HCT116 (cell line): ENCODE results near the gene HDGFL3. TPM values are rescaled to one million over a fixed set of nuclear protein-coding genes. Genes with fewer than 3 reads are reported as not detected.

Source experiments
- ATAC-seq: fragments of 200-7000 bp; cut with Tn5 transposase; 2 replicates; pipeline ENCODE4 v1.9.1; 2020; ENCODE audit warnings: mild to moderate bottlenecking, moderate library complexity
- BruUV-seq: library from RNA; stranded (reverse); fragments of 400-500 nt; replicated peaks from 2 replicates; lab custom pipeline; 2021; lab: Mats Ljungman, UMichigan
- CTCF ChIA-PET: fragments of 300-600 bp; sonication (Branson Sonifier 250); formaldehyde crosslinking; loops from one replicate; lab custom pipeline; 2021; ENCODE audit warnings: antibody characterized with exemption; lab: Charles Lee
- POLR2A ChIA-PET: fragments of 300-600, 350-600 bp; sonication (Branson Sonifier 250); formaldehyde crosslinking; loops from one replicate; lab custom pipeline; 2021; ENCODE audit warnings: antibody characterized with exemption; lab: Charles Lee
- RAD21 ChIA-PET, 2 experiments: fragments of 300-600 bp; sonication (Branson Sonifier 250); formaldehyde crosslinking; loops; one replicate each; lab custom pipeline; 2023; ENCODE audit warnings: low total read pairs in 2 of 2; ENCODE audit not compliant: uncharacterized antibody in 2 of 2, unreplicated experiment in 2 of 2, low non-redundant PET in 1 of 2; lab: Charles Lee
- DNase-seq: peaks from one replicate; pipeline ENCODE4 v3.0.0-alpha.2; 2010; ENCODE audit warnings: low read depth, low spot score
- H2AFZ ChIP-seq: fragments of 200-600 bp; shearing (Covaris generic), sonication (generic); 2 replicates; pipeline ENCODE4 v1.6.1; 2017; ENCODE audit warnings: low read depth, mixed run types, mixed read lengths, antibody characterized with exemption, low read length; ENCODE audit not compliant: poor library complexity, severe bottlenecking
- H3K27ac ChIP-seq: 2 replicates; pipeline ENCODE4 v1.5.1; 2012; ENCODE audit warnings: low read depth, low read length
- H3K27me3 ChIP-seq: fragments of 200-600 bp; sonication (generic); 2 replicates; pipeline ENCODE4 v1.6.1; 2016; ENCODE audit warnings: mixed run types, low read length, mixed read lengths; ENCODE audit not compliant: insufficient read depth
- H3K36me3 ChIP-seq, 2 experiments: fragments of 200-500 bp in 1 of 2; fragments of 200-600 bp in 1 of 2; sonication (Bioruptor generic) in 1 of 2; sonication (generic) in 1 of 2; 2 replicates each; pipeline versions ENCODE4 v1.5.1 to v1.6.1; 2014 to 2016; ENCODE audit warnings: low read length in 2 of 2, inconsistent platforms in 1 of 2, mixed read lengths in 1 of 2, mixed run types in 1 of 2; ENCODE audit not compliant: insufficient read depth in 2 of 2, control insufficient read depth in 1 of 2
- H3K4me1 ChIP-seq, 2 experiments: fragments of 200-600 bp in 1 of 2; sonication (generic) in 1 of 2; 2 replicates each; pipeline versions ENCODE4 v1.5.1 to v1.6.1; 2012 to 2017; ENCODE audit warnings: low read length in 2 of 2, inconsistent platforms in 1 of 2, mild to moderate bottlenecking in 1 of 2, mixed read lengths in 1 of 2, mixed run types in 1 of 2, moderate library complexity in 1 of 2; ENCODE audit not compliant: insufficient read depth in 2 of 2, control insufficient read depth in 1 of 2
- H3K4me2 ChIP-seq: fragments of 200-600 bp; sonication (generic); 2 replicates; pipeline ENCODE4 v1.6.1; 2017; ENCODE audit warnings: mixed run types, low read length, mixed read lengths
- H3K4me3 ChIP-seq, 2 experiments: fragments of 200-600 bp in 1 of 2; sonication (generic) in 1 of 2; replicated peaks in 1 of 2; 2 replicates each; pipeline ENCODE4 v1.5.1; 2011 to 2016; ENCODE audit warnings: low read length in 2 of 2, control low read depth in 1 of 2, low read depth in 1 of 2, mild to moderate bottlenecking in 1 of 2, mixed read lengths in 1 of 2, mixed run types in 1 of 2
- H3K79me2 ChIP-seq: fragments of 200-600 bp; sonication (generic); 2 replicates; pipeline ENCODE4 v1.6.1; 2017; ENCODE audit warnings: mild to moderate bottlenecking, mixed run types, low read length, moderate library complexity, mixed read lengths; ENCODE audit not compliant: insufficient read depth
- H3K9ac ChIP-seq: fragments of 200-600 bp; sonication (generic); 2 replicates; pipeline ENCODE4 v1.6.1; 2016; ENCODE audit warnings: low read length, mixed read lengths
- H3K9me2 ChIP-seq: fragments of 200-600 bp; sonication (generic), shearing (Covaris generic); 2 replicates; pipeline ENCODE4 v1.6.1; 2017; ENCODE audit warnings: mixed run types, mild to moderate bottlenecking, moderate library complexity; ENCODE audit not compliant: insufficient read depth
- H3K9me3 ChIP-seq, 2 experiments: fragments of 200-500 bp in 1 of 2; fragments of 200-600 bp in 1 of 2; sonication (Bioruptor generic) in 1 of 2; sonication (generic) in 1 of 2; 2 replicates each; pipeline ENCODE4 v1.6.1; 2014 to 2017; ENCODE audit warnings: low read length in 2 of 2, mixed read lengths in 2 of 2, inconsistent platforms in 1 of 2, low read depth in 1 of 2, mild to moderate bottlenecking in 1 of 2, mixed run types in 1 of 2, moderate library complexity in 1 of 2; ENCODE audit not compliant: control insufficient read depth in 1 of 2, insufficient read depth in 1 of 2
- H4K20me1 ChIP-seq: fragments of 200-600 bp; sonication (generic), shearing (Covaris generic); 2 replicates; pipeline ENCODE4 v1.6.1; 2017; ENCODE audit warnings: mixed run types, mild to moderate bottlenecking, moderate library complexity; ENCODE audit not compliant: insufficient read depth
- CTCF ChIP-seq, 3 experiments: fragments of 200-600 bp in 1 of 3; sonication (generic) in 1 of 3; IDR thresholded peaks in 2 of 3; conservative IDR thresholded peaks in 1 of 3; 2 replicates each; pipeline ENCODE4 v1.5.1; 2012 to 2017; ENCODE audit warnings: low read depth in 2 of 3, low read length in 2 of 3, antibody characterized with exemption in 1 of 3, borderline replicate concordance in 1 of 3, control low read depth in 1 of 3, mild to moderate bottlenecking in 1 of 3, mixed read lengths in 1 of 3, mixed run types in 1 of 3, moderate library complexity in 1 of 3; ENCODE audit not compliant: insufficient read depth in 1 of 3
- EZH2 ChIP-seq: fragments of 200-600 bp; sonication (generic); IDR thresholded peaks from 2 replicates; pipeline ENCODE4 v1.6.1; 2017; ENCODE audit warnings: antibody characterized with exemption, mixed run types
- FOSL1 ChIP-seq: IDR thresholded peaks from 2 replicates; pipeline ENCODE4 v1.6.1; 2012; ENCODE audit warnings: low read depth
- MAX ChIP-seq: IDR thresholded peaks from 2 replicates; pipeline ENCODE4 v1.6.1; 2012
- POLR2A ChIP-seq: IDR thresholded peaks from 2 replicates; pipeline ENCODE4 v1.7.0; 2011; ENCODE audit warnings: borderline replicate concordance; ENCODE audit not compliant: insufficient read depth, insufficient read length; ENCODE audit errors: extremely low read depth
- RAD21 ChIP-seq: IDR thresholded peaks from 2 replicates; pipeline ENCODE4 v1.6.1; 2012; ENCODE audit warnings: low read depth, mild to moderate bottlenecking
- REST ChIP-seq: IDR thresholded peaks from 2 replicates; pipeline ENCODE4 v1.6.1; 2012; ENCODE audit warnings: low read depth
- intact Hi-C: fragments of 100-400 bp; cut with micrococcal nuclease; formaldehyde crosslinking; loops from 2 replicates; pipeline ENCODE4 v1.10.0; 2022
- total RNA-seq: library from RNA; stranded (reverse); gene quantifications from one replicate; pipeline ENCODE4 v1.2.1, GENCODE V29; 2021; ENCODE audit not compliant: unreplicated experiment

The HDGFL3 gene
- total RNA-seq, 1 experiment from 2014 or later: 0.64 TPM

- ChIA-PET POLR2A (no interaction called here), RAD21 (no interaction called here)
- no peak for ATAC-seq
Observed at GRCh38 chr15:83104141-83104540, 103.5 kb downstream of the HDGFL3 start.

GRCh38 chr15:83102346-83102745, 105.3 kb downstream of the HDGFL3 start:
- no peak overlapping the region for H3K4me2 ChIP-seq
- no peak for TF ChIP-seq FOSL1
- TF ChIP-seq REST: no peak
- no peak for TF ChIP-seq POLR2A
- TF ChIP-seq CTCF (IDR thresholded peaks at IDR 0.05 in 2 of 3, conservative IDR thresholded peaks at IDR 0.05 in 1 of 3; ENCODE audit: borderline replicate concordance in 1 of 3, insufficient read depth in 1 of 3, low read depth in 2 of 3, low read length in 2 of 3): no peak
- ChIA-PET CTCF (no interaction called here), RAD21 (no interaction called here), POLR2A (no interaction called here)
- no peaks in the 10 kb centered on the region for H4K20me1 ChIP-seq
- intact Hi-C loops: no loop called here
- no peaks in the 10 kb centered on the region; the same call in 1 of the 2 replicates for H3K27me3 ChIP-seq
- H3K4me1 ChIP-seq: no peaks in the 10 kb centered on the region
- no peak overlapping the region for H2AFZ ChIP-seq
- H3K27ac ChIP-seq: no peak overlapping the region
- no peak overlapping the region for H3K9ac ChIP-seq
- H3K9me2 ChIP-seq: no peaks in the 10 kb centered on the region
- no peaks in the 10 kb centered on the region for H3K79me2 ChIP-seq
- H3K9me3 ChIP-seq: no peaks in the 10 kb centered on the region
- H3K36me3 ChIP-seq: no peaks in the 10 kb centered on the region
- DNase-seq (no peak), ATAC-seq (no peak)
- no TSS peak for BruUV-seq
- H3K4me3 ChIP-seq: no peak overlapping the region

More at GRCh38 chr15:83104141-83104540, 103.5 kb downstream of the HDGFL3 start:
- no TSS peak for BruUV-seq
- no peaks in the 10 kb centered on the region; the same call in 1 of the 2 replicates for H3K27me3 ChIP-seq
- H3K4me3 ChIP-seq: no peak overlapping the region
- H3K9me3 ChIP-seq: no peaks in the 10 kb centered on the region
- no peak overlapping the region for H3K27ac ChIP-seq
- TF ChIP-seq RAD21 (no peak), EZH2 (no peak), MAX (no peak)
- H4K20me1 ChIP-seq: no peaks in the 10 kb centered on the region
- H3K36me3 ChIP-seq: no peaks in the 10 kb centered on the region
- H3K9me2 ChIP-seq: no peaks in the 10 kb centered on the region
- H3K4me1 ChIP-seq: no peaks in the 10 kb centered on the region
- no peak overlapping the region for H3K9ac ChIP-seq
- H2AFZ ChIP-seq: no peak overlapping the region
- intact Hi-C loops: no loop called here
- no peak for DNase-seq
- no peaks in the 10 kb centered on the region for H3K79me2 ChIP-seq
- H3K4me2 ChIP-seq: no peak overlapping the region
- CTCF ChIA-PET: no interaction called here
